OCI-LY1 (cell line): ENCODE data around the gene DOCK6.

Experiments used
- EZH2 ChIP-seq: fragments of 200-600 bp; sonication (generic), shearing (Covaris generic); IDR thresholded peaks from 2 replicates; pipeline ENCODE4 v1.8.0; 2017; ENCODE audit warnings: borderline replicate concordance, mixed run types, mild to moderate bottlenecking, antibody characterized with exemption, low read length, moderate library complexity, mixed read lengths
- TF ChIP-seq, protein P1 (sequence below): fragments of 200-600 bp; sonication (generic), shearing (Covaris generic); IDR thresholded peaks from 2 replicates; pipeline ENCODE4 v1.5.1; 2017; ENCODE audit warnings: mild to moderate bottlenecking, antibody characterized with exemption, low read length, moderate library complexity, mixed read lengths

DNA sequence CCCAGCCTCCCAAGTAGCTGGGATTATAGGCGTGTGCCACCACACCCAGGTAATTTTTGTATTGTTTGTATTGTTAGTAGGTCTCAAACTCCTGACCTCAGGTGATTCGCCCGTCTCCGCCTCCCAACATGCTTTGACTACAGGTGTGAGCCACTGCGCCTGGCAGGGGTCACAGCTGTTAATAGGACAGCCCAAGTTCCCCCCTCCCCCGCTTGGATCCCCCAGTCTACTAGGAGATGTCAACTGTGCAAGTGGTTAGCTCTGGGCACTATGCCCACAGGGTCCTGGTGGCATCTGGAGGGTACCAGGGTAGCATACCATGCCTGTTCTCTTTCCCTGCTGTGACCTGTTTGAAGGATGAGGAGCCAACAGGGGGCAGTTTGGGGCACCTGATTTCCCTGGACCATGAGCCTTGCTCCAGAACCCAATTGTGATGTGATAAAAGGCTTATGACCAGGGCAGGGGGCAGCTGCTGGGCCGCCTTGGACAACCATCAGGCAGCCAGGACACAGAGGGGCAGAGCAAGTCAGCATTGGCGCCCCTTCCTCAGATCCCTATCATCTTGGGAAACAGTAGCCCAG is 33.4 kb upstream of the DOCK6 start, which contains the start of gene TSPAN16:
- TF ChIP-seq EZH2: no peak
- TF ChIP-seq, protein P1, sequence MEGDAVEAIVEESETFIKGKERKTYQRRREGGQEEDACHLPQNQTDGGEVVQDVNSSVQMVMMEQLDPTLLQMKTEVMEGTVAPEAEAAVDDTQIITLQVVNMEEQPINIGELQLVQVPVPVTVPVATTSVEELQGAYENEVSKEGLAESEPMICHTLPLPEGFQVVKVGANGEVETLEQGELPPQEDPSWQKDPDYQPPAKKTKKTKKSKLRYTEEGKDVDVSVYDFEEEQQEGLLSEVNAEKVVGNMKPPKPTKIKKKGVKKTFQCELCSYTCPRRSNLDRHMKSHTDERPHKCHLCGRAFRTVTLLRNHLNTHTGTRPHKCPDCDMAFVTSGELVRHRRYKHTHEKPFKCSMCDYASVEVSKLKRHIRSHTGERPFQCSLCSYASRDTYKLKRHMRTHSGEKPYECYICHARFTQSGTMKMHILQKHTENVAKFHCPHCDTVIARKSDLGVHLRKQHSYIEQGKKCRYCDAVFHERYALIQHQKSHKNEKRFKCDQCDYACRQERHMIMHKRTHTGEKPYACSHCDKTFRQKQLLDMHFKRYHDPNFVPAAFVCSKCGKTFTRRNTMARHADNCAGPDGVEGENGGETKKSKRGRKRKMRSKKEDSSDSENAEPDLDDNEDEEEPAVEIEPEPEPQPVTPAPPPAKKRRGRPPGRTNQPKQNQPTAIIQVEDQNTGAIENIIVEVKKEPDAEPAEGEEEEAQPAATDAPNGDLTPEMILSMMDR: no peak
